Measurements from ENCODE around the gene MCM5.

Gene MCM5

DNA sequence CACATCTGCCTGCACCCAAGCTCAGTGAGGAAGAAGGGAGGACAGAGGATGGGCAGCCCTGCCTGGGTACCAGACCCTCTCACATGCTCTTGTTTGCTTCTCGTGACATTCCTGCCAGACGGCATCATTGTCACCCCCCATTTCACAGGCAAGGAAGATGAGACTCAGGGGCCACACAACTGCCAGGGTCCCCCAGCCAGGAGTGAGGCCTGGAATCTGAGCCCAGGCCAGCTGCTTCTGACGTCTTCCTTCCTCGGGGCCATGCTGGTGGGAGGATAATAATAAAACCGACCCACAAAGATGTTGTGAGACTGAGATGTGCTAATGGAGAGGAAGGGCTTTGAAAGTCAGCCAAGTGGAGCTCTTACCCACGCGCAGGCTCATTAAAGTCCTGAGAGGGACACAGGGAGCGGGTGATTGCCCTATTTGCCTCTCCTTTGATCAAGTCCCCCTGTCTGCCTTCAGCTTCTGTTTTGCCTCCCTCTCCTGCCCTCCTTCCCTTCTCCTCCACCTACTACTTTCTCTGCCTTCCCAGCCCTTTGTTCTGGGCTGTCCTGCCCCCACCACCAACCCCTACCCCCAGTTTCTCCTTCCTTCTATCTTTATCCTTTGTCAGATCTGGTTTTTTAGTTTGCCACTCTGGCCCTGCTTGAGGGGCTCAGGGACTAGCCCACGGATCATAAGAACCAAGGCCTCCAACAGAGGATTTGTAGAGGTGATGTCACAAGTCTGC, 62.7 kb downstream of the MCM5 start:
- H2AFZ ChIP-seq (ENCODE audit: low read length), result no peak overlapping the region
- no peaks in the 10 kb centered on the region for H3F3A ChIP-seq (ENCODE audit: insufficient read depth, low read length)
- no peak overlapping the region for H3K4me2 ChIP-seq (ENCODE audit: low read length)
- no peaks in the 10 kb centered on the region for H3K36me3 ChIP-seq (ENCODE audit: insufficient read depth, low read length)
- TF ChIP-seq EZH2 (IDR thresholded peaks at IDR 0.05; ENCODE audit: borderline replicate concordance, low read length), result no peak
- TF ChIP-seq, protein P1, sequence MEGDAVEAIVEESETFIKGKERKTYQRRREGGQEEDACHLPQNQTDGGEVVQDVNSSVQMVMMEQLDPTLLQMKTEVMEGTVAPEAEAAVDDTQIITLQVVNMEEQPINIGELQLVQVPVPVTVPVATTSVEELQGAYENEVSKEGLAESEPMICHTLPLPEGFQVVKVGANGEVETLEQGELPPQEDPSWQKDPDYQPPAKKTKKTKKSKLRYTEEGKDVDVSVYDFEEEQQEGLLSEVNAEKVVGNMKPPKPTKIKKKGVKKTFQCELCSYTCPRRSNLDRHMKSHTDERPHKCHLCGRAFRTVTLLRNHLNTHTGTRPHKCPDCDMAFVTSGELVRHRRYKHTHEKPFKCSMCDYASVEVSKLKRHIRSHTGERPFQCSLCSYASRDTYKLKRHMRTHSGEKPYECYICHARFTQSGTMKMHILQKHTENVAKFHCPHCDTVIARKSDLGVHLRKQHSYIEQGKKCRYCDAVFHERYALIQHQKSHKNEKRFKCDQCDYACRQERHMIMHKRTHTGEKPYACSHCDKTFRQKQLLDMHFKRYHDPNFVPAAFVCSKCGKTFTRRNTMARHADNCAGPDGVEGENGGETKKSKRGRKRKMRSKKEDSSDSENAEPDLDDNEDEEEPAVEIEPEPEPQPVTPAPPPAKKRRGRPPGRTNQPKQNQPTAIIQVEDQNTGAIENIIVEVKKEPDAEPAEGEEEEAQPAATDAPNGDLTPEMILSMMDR (IDR thresholded peaks at IDR 0.05; ENCODE audit: low read length), result no peak
- peaks cover 4% of the 10 kb centered on the region for H3K4me1 ChIP-seq (ENCODE audit: insufficient read depth, low read length, severe bottlenecking)
- H3K9ac ChIP-seq (ENCODE audit: low read length), result no peak overlapping the region
- H3K79me2 ChIP-seq (ENCODE audit: insufficient read depth, low read length), result no peaks in the 10 kb centered on the region
- no peak overlapping the region for H3K4me3 ChIP-seq (ENCODE audit: low read depth, low read length, poor library complexity, severe bottlenecking)
- H3K27me3 ChIP-seq (ENCODE audit: insufficient read depth, low read length), result no peaks in the 10 kb centered on the region
- no peaks in the 10 kb centered on the region for H4K20me1 ChIP-seq (ENCODE audit: insufficient read depth, low read length)
- no peak overlapping the region for H3K27ac ChIP-seq (ENCODE audit: low read depth, low read length, poor library complexity, severe bottlenecking)
- no peaks in the 10 kb centered on the region for H3K9me2 ChIP-seq (ENCODE audit: low read depth, low read length)
- no peaks in the 10 kb centered on the region for H3K9me3 ChIP-seq (ENCODE audit: low read length)

DNA sequence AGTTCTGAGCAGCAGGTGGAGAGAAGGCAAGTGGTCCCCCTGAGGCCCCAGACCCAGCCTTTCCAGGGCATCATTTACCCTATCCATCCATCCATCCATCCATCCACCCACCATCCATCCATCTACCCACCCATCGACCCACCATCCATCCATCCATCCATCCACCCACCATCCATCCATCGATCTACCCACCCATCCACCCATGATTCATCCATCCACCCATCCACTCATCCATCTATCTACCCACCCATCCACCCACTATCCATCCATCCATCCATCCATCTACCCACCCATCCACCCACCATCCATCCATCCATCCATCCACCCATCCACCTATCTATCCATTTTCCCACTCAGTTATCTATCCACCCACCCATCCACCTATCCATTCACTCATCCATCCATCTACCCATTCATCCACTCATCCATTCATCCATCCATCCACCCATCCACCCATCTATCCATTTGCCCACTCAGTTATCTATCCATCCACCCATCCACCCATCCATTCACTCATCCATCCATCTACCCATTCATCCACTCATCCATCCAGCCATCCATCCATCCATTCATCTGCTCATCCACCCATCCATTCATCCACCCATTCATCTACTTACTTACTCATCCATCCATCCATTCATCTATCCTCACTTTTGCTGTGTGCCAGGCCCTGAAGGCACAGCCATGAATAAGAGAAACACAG, 63.4 kb downstream of the MCM5 start:
- H3K4me1 ChIP-seq (ENCODE audit: insufficient read depth, low read length, severe bottlenecking), result peaks cover 4% of the 10 kb centered on the region
- no peaks in the 10 kb centered on the region for H4K20me1 ChIP-seq (ENCODE audit: insufficient read depth, low read length)
- H3K27me3 ChIP-seq (ENCODE audit: insufficient read depth, low read length), result no peaks in the 10 kb centered on the region
- no peak overlapping the region for H3K4me2 ChIP-seq (ENCODE audit: low read length)
- no peaks in the 10 kb centered on the region for H3K79me2 ChIP-seq (ENCODE audit: insufficient read depth, low read length)
- H3K9me3 ChIP-seq (ENCODE audit: low read length), result no peaks in the 10 kb centered on the region
- no peak overlapping the region for H3K9ac ChIP-seq (ENCODE audit: low read length)
- TF ChIP-seq, protein P1 (IDR thresholded peaks at IDR 0.05; ENCODE audit: low read length), result no peak
- no peak for TF ChIP-seq EZH2 (IDR thresholded peaks at IDR 0.05; ENCODE audit: borderline replicate concordance, low read length)
- H3K4me3 ChIP-seq (ENCODE audit: low read depth, low read length, poor library complexity, severe bottlenecking), result no peak overlapping the region
- no peaks in the 10 kb centered on the region for H3F3A ChIP-seq (ENCODE audit: insufficient read depth, low read length)
- no peaks in the 10 kb centered on the region for H3K9me2 ChIP-seq (ENCODE audit: low read depth, low read length)
- no peak overlapping the region for H3K27ac ChIP-seq (ENCODE audit: low read depth, low read length, poor library complexity, severe bottlenecking)
- H2AFZ ChIP-seq (ENCODE audit: low read length), result no peak overlapping the region
- H3K36me3 ChIP-seq (ENCODE audit: insufficient read depth, low read length), result no peaks in the 10 kb centered on the region

DNA sequence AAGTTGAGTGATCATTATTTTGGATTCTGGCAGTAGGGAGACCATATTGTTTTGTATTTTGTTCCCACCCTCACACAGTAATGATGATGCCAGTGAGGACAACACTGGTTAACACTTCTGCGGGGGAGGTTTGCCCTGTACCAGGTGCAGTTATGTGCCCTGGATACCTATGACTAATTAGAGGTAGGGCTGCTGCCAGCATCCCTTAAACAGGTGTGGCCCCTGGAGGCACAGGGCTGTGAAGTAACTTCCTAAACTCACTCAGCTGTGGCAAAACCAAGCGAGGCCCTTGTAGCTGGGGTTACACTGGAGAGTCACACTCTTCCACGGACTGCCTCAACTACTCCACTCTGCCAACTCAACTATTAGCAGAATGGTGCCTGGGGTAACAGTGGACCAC, 64.5 kb downstream of the MCM5 start:
- Histone ChIP-seq H4K20me1 (ENCODE audit: insufficient read depth, low read length) (no peaks in the 10 kb centered on the region), H3F3A (ENCODE audit: insufficient read depth, low read length) (no peaks in the 10 kb centered on the region), H3K4me3 (ENCODE audit: low read depth, low read length, poor library complexity, severe bottlenecking) (no peak overlapping the region), H3K9ac (ENCODE audit: low read length) (no peak overlapping the region), H3K4me1 (ENCODE audit: insufficient read depth, low read length, severe bottlenecking) (peaks cover 4% of the 10 kb centered on the region), H3K4me2 (ENCODE audit: low read length) (no peak overlapping the region), H2AFZ (ENCODE audit: low read length) (no peak overlapping the region), H3K36me3 (ENCODE audit: insufficient read depth, low read length) (no peaks in the 10 kb centered on the region), H3K9me2 (ENCODE audit: low read depth, low read length) (no peaks in the 10 kb centered on the region), H3K79me2 (ENCODE audit: insufficient read depth, low read length) (no peaks in the 10 kb centered on the region), H3K9me3 (ENCODE audit: low read length) (no peaks in the 10 kb centered on the region), H3K27me3 (ENCODE audit: insufficient read depth, low read length) (no peaks in the 10 kb centered on the region), H3K27ac (ENCODE audit: low read depth, low read length, poor library complexity, severe bottlenecking) (no peak overlapping the region)
- TF ChIP-seq EZH2 (IDR thresholded peaks at IDR 0.05; ENCODE audit: borderline replicate concordance, low read length), result no peak
- TF ChIP-seq, protein P1 (IDR thresholded peaks at IDR 0.05; ENCODE audit: low read length), result no peak
